Tibial artery (tissue), 4 donors: ENCODE data around the gene FGFR2.

Experiments
- DNase-seq, 2 donors: peaks; one replicate each; pipeline ENCODE4 v3.0.0-alpha.2; 2019
- H3K27ac ChIP-seq, 2 donors: fragments of 200-600 bp; sonication (generic) in 1 of 2; 1 replicate in 1 of 2; 2 replicates in 1 of 2; pipeline ENCODE4 v1.5.1; 2018 to 2019; ENCODE audit warnings: mild to moderate bottlenecking in 1 of 2
- H3K27me3 ChIP-seq, 2 donors: fragments of 200-600 bp; sonication (generic) in 1 of 2; one replicate each; pipeline versions ENCODE4 v1.5.1 to v1.6.0; 2016 to 2019
- H3K36me3 ChIP-seq, 3 donors: fragments of 200-600 bp; sonication (generic) in 2 of 3; one replicate each; pipeline ENCODE4 v1.5.1; 2016 to 2019; ENCODE audit warnings: mild to moderate bottlenecking in 2 of 3
- H3K4me1 ChIP-seq, 4 donors: fragments of 200-600 bp; sonication (generic) in 2 of 4; 1 replicate in 3 of 4; 2 replicates in 1 of 4; pipeline ENCODE4 v1.5.1; 2016 to 2019
- H3K4me3 ChIP-seq, 2 donors: fragments of 200-600 bp; sonication (generic) in 1 of 2; 1 replicate in 1 of 2; 2 replicates in 1 of 2; pipeline ENCODE4 v1.5.1; 2018 to 2019; ENCODE audit warnings: mild to moderate bottlenecking in 2 of 2
- H3K9me3 ChIP-seq, 3 donors: fragments of 200-600 bp; sonication (generic) in 1 of 3; one replicate each; pipeline ENCODE4 v1.5.1; 2016 to 2019
- CTCF ChIP-seq, 2 experiments: fragments of 200-600 bp in 1 of 2; fragments of 450-650 bp in 1 of 2; IDR thresholded peaks; one replicate each; pipeline ENCODE4 v1.5.1; 2017 to 2019; ENCODE audit warnings: antibody characterized with exemption in 2 of 2, mild to moderate bottlenecking in 1 of 2, moderate library complexity in 1 of 2
- intact Hi-C: fragments of 100-400 bp; cut with DNase I; formaldehyde crosslinking; loops from one replicate; pipeline ENCODE4 v1.15.0; 2023; ENCODE audit warnings: low total_unique reads

Gene FGFR2

GRCh38 chr10:121484401-121484800 is 113.8 kb downstream of the FGFR2 start:
- H3K9me3 ChIP-seq = no peaks in the 10 kb centered on the region
- no peak overlapping the region for H3K27ac ChIP-seq
- intact Hi-C loops = no loop called here
- peaks cover 18 to 56% (median 40%) of the 10 kb centered on the region in 3 donors for H3K36me3 ChIP-seq
- no peak for DNase-seq
- H3K27me3 ChIP-seq = no peaks in the 10 kb centered on the region
- no peak overlapping the region for H3K4me3 ChIP-seq
- H3K4me1 ChIP-seq = no peaks in the 10 kb centered on the region
- no peak for TF ChIP-seq CTCF (IDR thresholded peaks at IDR 0.05)

- Histone ChIP-seq H3K4me3 (no peak overlapping the region), H3K27me3 (no peaks in the 10 kb centered on the region), H3K4me1 (no peaks in the 10 kb centered on the region), H3K36me3 (peaks cover 17 to 48% (median 38%) of the 10 kb centered on the region in 3 donors), H3K27ac (no peak overlapping the region), H3K9me3 (no peaks in the 10 kb centered on the region)
- no peak for DNase-seq
- intact Hi-C loops = no loop called here
- TF ChIP-seq CTCF (IDR thresholded peaks at IDR 0.05) = no peak
Observed at GRCh38 chr10:121481180-121481579, 117.1 kb downstream of the FGFR2 start.

GRCh38 chr10:121478556-121478955 is 119.7 kb downstream of the FGFR2 start:
- Histone ChIP-seq H3K9me3 (no peaks in the 10 kb centered on the region), H3K4me1 (no peaks in the 10 kb centered on the region), H3K36me3 (peaks cover 5 to 22% (median 22%) of the 10 kb centered on the region in 3 donors), H3K27ac (no peak overlapping the region), H3K27me3 (no peaks in the 10 kb centered on the region), H3K4me3 (no peak overlapping the region)
- no peak for TF ChIP-seq CTCF (IDR thresholded peaks at IDR 0.05)
- intact Hi-C loops = no loop called here
- no peak for DNase-seq

- no peak overlapping the region for H3K27ac ChIP-seq
- H3K4me1 ChIP-seq = peaks cover 0 to 11% (median 4%) of the 10 kb centered on the region in 4 donors
- intact Hi-C loops = no loop called here
- H3K27me3 ChIP-seq = no peaks in the 10 kb centered on the region
- H3K9me3 ChIP-seq = no peaks in the 10 kb centered on the region
- no peak overlapping the region for H3K4me3 ChIP-seq
- no peak for TF ChIP-seq CTCF (IDR thresholded peaks at IDR 0.05)
- H3K36me3 ChIP-seq = no peaks in the 10 kb centered on the region
- DNase-seq = no peak
Observed at GRCh38 chr10:121469797-121470606, 128.2 kb downstream of the FGFR2 start.

- no peak for TF ChIP-seq CTCF (IDR thresholded peaks at IDR 0.05)
- no peak for DNase-seq
- no peaks in the 10 kb centered on the region for H3K27me3 ChIP-seq
- peaks cover 0 to 24% (median 6%) of the 10 kb centered on the region in 4 donors for H3K4me1 ChIP-seq
- H3K9me3 ChIP-seq = no peaks in the 10 kb centered on the region
- H3K36me3 ChIP-seq = no peaks in the 10 kb centered on the region
- intact Hi-C loops = no loop called here
- H3K27ac ChIP-seq = no peak overlapping the region
- H3K4me3 ChIP-seq = no peak overlapping the region
Observed at GRCh38 chr10:121468726-121469125, 129.5 kb downstream of the FGFR2 start.
